Globus pallidus (tissue), 1 donor: ENCODE measurements around the gene ATL2.
A peak's percentile ranks its signal among the peaks of the same experiment; 100 is the strongest.
"Not testable (repeated sequence)": the region's sequence is repeated elsewhere in the genome, so short reads cannot be mapped to it uniquely, and the experiment has no call there.

Experiments
- DNase-seq: peaks from one replicate; pipeline ENCODE4 v3.0.0-alpha.2; 2015; ENCODE audit warnings: low spot score

ATL2 gene

DNA sequence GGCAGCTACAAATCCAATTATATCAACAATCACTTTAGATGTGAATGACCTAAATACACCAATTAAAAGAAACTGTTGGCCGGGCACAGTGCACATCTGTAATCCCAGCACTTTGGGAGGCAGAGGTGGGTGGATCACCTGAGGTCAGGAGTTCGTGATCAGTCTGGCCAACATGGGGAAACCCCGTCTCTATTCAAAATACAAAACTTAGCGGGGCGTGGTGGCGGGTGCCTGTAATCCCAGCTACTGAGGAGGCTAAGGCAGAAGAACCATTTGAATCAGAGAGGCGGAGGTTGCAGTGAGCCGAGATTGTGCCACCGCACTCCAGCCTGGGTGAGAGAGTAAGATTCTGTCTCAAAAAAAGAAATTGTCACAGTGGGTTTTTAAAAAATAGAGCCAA, 49.5 kb downstream of the ATL2 start:
- DNase-seq, result no peak

DNA sequence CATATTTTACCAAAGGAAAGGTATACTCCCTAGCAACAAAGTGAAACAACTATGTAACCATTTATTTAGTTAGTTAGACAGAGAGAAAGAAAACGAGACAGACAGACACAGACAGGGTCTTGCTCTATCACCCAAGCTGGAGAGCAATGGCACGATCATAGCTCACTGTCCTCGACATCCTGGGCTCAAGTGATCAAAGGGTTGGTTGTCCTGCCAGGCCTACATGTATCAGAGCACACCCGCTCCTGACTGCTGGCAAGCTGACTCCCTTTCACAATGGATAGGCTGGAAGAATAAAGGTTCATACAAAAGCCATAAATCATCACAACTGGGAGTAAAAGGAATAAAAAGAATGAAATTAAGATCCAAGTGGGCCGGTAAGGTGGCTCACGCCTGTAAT, 53.5 kb downstream of the ATL2 start:
- DNase-seq, result no peak

DNA sequence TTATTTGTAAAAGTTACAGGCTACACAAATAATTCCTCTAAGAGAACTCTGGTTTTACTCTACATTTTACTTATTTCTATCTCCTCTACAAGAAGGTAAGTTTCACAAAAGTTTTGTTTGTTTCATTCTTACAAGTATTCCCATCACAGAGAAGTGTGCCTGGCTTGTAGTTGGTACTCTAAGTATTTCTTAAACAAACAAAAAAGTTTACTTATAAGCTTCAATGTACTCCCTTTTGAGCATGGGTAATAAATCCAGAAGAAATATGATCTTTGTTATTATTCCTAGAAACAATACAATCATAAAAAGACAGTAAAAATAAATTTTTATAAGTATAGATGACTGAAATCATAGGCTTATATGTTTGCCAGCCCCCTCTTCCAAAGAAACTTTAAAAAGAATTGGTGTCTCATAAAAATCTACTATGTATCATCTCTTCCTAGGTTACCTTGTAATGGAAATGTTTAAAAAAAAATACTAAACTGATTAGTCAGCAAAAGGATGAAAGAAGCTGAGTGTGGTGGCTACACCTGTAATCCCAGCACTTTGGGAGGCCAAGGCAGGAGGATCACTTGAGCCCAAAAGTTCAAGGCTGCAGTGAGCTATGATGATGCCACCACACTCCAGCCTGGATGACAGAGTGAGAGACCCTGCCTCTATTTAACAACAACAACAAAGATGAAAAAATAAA, 54.7 kb downstream of the ATL2 start:
- DNase-seq, result no peak

DNA sequence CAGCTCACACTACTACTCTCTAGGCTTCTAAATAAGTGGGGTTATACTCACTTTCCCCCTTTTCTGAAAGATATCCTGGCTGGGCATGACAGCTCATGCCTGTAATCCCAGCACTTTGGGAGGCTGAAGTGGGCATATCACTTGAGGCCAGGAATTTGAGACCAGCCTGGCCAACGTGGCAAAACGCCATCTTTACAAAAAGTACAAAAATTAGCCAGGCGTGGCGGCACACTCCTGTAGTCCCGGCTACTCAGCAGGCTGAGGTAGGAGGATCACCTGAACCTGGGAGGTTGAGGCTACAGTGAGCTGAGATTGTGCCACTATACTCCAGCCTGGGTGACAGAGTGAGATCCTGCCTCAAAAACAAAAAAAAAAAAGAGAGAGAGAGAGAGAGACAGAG, 57.8 kb downstream of the ATL2 start:
- DNase-seq, result not testable (repeated sequence)

DNA sequence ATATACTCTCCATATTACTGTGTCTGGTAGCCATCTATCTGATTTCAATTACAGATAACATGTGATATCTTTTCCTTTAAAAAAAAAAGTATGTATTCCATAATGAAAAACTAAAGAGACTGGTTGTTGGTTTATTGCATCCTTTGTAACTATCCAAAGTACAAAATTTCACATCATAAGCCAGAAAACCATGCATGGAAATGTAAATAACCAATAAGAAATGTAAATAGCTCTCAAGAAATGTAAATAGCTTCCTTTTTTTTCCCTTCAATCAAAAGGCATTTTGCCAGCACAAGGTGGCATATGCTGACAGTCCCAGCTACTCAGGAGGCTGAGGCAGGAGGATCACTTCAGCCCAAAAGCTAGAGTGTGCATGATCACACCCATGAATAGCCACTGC, 59.3 kb downstream of the ATL2 start:
- no peak for DNase-seq

DNA sequence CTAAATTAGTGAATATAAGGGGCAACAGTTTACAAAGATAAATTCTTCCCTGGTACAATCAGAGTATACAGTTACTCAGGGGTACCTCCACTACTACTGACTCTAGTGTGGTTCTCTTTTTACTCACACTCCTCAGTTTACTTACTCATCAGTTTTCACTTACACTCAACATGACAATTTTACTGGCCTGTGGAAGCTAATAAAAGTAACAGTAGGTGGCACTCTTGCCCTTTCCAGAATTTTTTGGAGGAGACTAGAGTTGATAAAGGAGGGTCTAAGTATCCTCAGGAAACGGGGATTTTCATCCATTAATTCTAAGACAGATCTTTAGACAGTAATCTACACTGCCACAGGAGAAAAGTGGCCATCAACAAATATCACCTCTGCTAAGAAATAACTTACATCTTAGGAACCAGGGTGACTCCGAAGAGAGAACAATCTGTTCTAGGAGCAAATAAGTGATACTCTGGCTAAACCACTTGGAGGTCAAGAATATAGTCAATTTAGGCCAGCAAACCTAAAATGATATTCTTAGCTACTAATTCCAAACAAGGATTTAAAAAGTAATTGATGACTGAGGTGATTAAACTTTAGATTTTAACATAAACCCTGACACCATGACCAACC, 61.3 kb downstream of the ATL2 start:
- peak; percentile 37 for DNase-seq

DNA sequence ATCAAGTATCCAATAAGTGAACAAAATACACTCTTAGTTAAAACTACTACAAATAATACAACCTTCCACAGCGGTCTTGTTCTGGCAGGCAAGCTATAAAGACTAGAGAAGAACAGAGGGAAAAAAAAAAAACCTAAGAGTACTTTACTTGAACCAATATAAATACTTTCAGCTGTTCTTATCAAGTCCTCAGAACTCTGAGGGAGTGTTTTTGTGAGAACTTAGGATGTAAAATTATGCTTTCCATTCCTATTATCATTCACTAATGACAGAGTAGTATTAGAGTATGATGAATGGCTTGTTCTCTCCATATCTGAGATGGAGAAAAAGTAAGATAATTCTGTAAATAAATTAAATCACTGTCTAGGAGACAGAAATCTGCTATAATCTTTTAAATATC, 68.3 kb downstream of the ATL2 start:
- no peak for DNase-seq

DNA sequence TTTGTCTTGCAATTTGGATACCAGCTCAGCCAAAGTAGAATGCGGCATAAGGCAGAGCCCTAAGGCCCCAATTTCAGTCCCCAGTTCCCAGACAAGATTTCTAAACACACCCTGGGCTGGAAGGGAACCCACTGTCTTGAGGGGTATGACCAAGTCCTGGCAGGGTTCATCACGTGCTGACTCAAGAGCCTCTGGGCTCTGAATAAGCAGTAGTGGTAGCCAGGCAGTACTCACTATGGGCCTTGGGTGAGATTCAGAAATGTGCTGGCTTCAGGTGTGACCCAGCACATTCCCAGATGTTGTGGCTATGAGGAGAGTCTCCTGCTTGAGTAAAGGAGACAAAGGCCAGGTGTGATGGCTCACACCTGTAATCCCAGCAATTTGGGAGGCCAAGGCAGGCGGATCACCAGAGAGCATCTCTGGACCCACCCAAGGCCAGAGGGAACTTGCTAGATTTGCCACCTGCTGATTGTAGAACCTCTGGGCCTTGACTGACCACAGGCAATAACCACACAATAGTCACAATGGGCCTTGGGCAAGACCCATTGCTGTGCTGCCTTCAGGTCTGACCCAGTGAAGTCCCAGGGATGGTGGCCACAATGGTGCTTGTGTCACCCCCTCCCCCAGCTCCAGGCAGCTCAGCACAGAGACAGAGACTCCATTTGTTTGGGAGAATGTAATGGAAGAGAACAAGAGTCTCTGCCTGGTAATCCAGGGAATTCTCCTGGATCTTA, 74.9 kb downstream of the ATL2 start:
- no peak for DNase-seq

DNA sequence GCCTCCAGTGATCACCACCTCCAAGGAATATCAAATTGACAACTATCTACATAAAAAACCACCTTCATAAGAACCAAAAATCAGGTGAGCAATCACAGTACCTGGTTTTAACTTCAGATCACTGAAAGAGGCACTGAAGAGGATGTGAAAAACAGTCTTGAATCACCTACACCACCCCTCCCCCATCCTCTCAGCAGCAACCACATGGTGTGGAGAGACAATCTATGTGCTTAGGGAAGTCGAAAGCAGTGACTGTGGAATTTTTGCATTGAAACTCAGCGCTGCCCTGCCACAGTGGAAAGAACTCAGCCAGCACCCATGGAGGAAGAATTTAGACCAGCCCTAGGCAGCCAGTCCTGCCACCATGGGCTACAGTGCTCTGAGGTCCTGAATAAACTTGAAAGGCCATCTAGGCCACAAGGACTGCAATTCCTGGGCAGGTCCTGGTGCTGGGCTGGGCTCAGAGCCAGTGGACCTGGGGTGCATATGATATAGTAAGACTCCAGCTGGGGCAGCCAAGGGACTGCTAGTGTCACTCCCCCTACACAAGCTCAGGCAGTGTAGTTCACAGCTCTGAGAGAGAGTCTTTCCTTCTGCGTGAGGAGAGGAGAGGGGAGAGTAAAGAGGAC, 75.6 kb downstream of the ATL2 start:
- DNase-seq, result no peak

DNA sequence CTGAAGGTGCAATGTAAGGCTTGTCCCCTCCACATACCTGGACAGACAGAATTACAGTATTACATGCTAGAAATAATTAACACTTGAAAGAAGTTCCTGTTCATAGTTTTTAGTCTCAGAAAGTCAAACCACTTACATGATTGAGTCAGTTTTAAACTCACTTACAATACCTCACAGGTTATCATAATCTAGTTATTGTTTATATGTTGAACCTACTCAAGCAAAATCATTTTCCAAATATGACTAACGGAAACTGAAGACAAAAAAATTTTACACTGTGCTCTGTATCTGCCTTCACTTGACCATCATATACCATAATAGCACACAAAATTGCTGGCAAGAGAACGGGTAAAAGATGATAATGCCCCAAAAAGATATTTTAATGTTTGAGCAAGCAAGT, 78.5 kb downstream of the ATL2 start:
- no peak for DNase-seq

DNA sequence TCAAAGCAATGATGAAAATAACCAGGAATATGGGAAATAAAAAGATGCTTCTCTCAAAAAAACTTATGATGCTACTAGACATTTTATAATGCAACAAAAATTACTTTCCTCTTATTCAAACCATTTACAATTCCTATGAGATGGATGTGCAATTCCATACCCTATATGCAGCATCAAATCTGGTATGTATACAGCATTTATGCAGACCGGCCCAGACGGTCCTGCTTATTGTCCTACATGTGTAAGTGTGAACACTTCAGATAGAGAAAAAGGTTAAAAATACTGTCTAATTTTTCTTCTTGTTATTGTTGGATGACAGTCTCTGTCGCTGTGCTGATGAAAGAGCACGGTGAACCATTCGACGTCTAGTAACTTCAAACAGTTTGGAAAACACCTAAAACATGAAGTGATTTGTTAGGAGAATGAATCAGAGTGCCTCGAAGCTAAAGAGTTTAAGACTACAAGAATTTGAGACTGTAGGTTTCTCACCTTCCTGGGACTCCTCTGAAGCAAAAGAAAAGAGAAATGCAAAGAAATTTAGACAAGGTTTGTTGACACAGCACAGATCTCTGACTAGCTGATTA, 80.8 kb downstream of the ATL2 start:
- no peak for DNase-seq

DNA sequence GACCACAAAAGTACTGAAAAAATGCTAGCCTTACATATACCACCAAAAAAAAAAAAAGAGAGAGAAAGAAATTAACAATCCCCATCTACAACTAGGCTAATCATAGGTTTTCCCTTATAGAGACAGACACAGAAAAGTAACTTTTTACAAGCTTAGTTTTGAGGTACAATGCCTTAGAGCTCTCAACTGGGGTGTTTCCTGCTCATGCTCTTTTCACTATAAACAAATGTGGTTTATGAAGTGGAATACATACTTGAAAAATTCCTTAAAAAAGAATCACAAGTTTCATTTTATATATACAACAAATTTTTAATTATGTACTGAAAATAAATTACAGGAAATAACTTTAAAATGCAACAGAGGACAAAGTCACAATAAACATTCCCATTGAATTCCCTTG, 82.5 kb downstream of the ATL2 start:
- no peak for DNase-seq

DNA sequence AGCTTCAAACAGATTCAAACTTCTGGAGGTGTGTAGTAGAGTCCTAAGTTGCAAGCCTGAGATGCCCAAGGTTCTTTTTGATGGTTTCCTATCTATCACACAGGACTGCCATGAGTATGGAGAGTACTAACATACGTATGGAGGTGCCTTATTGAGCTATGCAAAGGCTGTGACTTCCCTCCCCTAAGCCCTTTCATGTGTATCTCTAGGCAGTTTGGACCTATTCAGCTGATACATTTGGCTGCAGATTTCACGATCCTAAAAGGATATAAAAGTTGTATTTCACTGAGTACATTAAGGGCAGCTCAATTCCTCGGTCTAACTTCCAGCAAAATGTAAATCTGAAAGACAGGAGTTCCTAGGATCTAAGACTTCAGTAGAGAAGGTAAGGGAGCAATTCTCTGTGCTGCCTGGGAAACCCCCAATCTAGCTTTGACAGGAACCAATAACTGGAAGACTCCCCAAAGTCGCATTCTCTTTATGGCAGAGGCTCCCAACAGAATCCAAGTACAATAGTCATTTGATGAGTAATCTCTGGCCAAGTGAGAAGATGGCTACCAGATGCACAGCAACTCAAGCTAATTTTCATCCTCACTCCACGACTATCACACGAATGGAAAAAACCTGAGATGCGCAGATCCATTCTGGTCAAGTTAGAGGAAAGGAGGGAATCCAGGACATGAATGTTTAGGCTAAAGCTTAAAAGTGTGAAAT, 83.8 kb downstream of the ATL2 start:
- DNase-seq, result no peak

DNA sequence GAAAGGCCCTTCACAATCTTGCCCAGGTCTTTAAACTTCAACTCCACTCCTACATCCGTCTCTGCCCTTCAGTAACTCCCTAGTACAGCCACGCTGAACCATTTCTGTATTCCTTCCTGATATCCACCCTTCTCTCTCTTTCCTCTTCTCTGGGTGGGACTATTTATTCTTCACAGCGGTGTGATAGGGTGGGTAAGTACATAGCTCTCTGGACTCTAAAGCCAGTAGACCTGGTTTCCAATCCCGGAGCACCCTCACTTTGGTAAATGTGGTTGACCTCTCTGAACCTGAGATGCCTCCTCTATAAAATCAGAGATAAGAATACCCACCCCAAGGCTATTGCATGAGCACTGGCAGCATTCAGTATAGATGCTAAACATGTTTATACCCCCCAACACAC, 86.7 kb downstream of the ATL2 start:
- no peak for DNase-seq

DNA sequence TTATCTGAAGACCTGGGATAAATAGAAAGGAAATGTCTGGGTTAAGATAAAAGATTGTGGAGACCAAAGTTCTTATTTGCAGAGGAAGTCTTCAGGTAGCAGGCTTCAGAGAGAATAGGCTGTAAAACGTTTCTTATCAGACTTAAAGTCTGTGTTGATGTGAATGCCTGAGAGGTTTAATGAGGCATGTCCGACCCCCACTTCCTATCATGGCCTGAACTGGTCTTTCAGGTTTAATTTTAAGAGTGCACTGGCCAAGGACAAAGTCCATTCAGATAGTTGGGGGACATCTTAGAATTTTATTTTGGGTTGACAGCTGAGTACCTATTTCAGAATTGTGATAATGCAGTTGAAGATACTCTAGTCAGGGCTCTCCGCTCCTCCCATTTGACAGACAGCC, 92.1 kb downstream of the ATL2 start:
- DNase-seq, result no peak

DNA sequence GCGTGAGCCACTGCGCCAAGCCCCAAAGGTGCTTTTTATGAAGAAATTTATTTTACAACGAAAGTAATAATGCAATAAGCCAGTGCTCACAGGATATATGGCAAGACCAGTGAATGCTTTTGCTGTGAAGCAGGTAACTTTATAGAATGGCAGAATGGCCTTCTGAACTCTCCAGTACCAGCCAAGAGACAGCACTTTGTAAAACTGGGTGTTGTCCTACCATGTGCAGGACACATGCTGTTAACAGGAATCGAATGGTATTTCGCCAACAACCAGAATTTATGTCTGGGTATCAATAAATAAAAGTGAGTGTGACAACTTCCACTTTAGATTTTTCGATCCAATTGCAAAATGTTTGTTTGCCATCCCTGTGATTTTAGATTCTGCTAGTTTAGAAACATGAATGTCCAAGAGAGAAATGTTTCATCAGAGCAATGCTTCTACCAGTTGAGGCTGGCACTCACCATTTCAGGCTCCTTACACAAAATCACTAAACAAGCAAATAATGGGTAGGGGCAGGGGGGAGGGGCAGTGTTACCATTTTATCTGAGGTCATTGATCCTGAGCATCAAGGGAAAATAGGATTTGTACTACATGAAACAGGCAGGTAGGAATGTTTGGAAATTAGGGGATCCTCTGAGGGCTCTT, 95.9 kb downstream of the ATL2 start:
- DNase-seq, result no peak

DNA sequence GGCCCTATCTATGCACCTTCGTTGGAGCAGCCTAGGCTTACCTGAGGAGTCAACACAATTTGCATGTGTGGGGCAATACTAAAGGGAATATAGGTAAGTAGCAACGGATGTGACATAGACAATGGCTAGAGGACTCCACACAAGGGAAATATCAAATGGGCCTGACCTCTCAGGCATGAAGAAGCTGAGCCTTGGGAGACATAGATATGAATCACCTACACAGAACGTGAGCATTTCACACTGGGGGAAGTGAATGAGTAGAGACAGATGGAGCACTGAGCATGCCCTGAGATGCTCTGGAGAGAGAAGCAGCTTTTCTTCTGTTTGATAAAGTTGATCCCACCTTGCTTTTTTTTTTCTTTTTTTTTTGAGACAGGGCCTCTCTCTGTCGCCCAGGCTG, 97.9 kb downstream of the ATL2 start:
- no peak for DNase-seq

DNA sequence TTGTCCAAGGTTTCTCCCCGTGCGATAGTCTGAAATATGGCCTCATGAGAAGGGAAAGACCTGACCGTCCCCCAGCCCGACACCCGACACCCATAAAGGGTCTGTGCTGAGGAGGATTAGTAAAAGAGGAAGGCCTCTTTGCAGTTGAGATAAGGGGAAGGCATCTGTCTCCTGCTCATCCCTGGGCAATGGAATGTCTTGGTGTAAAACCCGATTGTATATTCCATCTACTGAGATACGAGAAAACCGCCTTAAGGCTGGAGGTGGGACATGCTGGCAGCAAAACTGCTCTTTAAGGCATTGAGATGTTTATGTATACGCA, 99.0 kb downstream of the ATL2 start:
- not testable (repeated sequence) for DNase-seq

DNA sequence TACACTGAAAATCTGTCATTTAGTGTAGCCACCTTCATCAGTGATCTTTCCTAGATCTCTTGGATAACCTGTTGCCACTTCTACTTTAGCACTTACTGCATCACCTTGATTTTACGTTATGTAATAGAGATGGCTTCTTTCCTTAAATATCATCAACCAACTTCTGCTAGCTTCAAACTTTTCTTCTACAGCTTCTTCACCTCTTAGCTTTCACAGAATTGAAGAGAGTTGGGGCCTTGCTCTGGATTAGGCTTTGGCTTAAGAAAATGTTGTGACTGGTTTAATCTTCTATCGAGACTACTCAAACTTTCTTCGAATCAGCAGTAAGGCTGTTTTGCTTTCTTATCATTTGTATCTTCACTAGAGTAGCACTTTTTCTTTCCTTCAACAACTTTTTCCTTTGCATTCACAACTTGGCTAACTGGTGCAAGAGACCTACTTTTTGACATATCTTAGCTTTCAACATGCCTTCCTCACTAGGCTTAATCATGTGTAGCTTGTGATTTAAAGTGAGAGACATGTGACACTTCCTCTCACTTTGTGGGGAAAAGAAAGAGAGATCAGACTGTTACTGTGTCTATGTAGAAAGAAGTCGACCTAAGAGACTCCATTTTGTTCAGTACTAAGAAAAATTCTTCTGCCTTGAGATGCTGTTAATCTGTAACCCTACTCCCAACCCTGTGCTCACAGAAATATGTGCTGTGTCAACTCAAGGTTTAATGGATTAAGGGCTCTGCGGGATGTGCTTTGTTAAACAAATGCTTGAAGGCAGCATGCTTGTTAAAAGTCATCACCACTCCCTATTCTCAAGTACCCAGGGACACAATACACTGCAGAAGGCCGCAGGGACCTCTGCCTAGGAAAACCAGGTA, 99.6 kb downstream of the ATL2 start:
- DNase-seq, result no peak
